ENCODE results near the gene PKD2.

PKD2 gene

DNA sequence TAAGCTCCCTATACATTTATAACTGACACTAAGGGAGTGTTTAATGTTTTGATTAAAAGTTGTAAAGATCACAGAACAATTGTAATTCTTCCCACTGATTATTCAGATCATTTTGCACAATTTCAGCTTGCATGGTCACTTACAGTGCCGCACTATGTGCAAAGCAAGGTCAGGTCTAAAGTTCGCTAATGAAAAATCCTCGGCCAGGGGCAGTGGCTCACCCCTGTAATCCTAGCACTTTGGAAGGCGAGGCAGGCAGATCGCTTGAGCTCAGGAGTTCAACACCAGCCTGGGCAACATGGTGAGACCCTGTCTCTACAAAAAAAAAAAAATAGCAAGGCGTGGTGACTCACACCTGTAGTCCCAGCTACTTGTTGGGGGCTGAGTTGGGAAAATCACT lies 57.0 kb downstream of the PKD2 start:
- no peak overlapping the region for H3K4me3 ChIP-seq (ENCODE audit: low read depth, low read length)
- TF ChIP-seq, protein P1, sequence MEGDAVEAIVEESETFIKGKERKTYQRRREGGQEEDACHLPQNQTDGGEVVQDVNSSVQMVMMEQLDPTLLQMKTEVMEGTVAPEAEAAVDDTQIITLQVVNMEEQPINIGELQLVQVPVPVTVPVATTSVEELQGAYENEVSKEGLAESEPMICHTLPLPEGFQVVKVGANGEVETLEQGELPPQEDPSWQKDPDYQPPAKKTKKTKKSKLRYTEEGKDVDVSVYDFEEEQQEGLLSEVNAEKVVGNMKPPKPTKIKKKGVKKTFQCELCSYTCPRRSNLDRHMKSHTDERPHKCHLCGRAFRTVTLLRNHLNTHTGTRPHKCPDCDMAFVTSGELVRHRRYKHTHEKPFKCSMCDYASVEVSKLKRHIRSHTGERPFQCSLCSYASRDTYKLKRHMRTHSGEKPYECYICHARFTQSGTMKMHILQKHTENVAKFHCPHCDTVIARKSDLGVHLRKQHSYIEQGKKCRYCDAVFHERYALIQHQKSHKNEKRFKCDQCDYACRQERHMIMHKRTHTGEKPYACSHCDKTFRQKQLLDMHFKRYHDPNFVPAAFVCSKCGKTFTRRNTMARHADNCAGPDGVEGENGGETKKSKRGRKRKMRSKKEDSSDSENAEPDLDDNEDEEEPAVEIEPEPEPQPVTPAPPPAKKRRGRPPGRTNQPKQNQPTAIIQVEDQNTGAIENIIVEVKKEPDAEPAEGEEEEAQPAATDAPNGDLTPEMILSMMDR (IDR thresholded peaks at IDR 0.05; ENCODE audit: low read depth, low read length) = no peak

DNA sequence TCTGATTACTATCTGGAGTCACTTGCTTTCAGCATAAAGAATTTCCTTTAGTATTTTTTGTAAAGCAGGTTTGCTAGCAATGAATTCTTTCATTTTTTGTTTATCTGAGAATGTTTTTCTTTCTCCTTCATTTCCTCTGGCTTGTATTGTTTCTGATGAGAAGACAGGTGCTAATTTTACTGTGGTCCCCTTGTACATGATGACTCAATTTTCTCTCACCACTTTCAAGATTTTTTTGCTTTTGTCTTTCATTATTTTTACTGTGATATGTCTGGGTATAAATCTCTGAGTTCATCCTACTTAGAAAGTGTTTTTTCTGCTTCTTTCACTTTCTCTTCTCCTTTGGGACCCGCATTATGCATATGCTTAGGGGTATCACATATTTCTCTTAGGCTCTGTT lies 62.6 kb downstream of the PKD2 start:
- TF ChIP-seq, protein P1 (IDR thresholded peaks at IDR 0.05; ENCODE audit: low read depth, low read length) = no peak

DNA sequence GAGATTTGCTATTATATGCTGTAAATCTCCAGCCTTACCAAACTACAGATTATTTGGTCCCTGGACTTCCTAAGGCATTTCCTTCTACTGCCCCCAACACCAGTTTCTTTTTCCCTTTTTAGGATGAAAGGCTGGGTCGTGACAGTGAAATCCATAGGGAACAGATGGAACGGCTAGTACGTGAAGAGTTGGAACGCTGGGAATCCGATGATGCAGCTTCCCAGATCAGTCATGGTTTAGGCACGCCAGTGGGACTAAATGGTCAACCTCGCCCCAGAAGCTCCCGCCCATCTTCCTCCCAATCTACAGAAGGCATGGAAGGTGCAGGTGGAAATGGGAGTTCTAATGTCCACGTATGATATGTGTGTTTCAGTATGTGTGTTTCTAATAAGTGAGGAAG lies 67.9 kb downstream of the PKD2 start:
- H3K4me3 ChIP-seq (ENCODE audit: low read depth, low read length) = no peak overlapping the region
- TF ChIP-seq, protein P1 (IDR thresholded peaks at IDR 0.05; ENCODE audit: low read depth, low read length) = no peak

More for the DNA sequence above, 62.6 kb downstream of the PKD2 start:
- no peak overlapping the region for H3K4me3 ChIP-seq (ENCODE audit: low read depth, low read length)

DNA sequence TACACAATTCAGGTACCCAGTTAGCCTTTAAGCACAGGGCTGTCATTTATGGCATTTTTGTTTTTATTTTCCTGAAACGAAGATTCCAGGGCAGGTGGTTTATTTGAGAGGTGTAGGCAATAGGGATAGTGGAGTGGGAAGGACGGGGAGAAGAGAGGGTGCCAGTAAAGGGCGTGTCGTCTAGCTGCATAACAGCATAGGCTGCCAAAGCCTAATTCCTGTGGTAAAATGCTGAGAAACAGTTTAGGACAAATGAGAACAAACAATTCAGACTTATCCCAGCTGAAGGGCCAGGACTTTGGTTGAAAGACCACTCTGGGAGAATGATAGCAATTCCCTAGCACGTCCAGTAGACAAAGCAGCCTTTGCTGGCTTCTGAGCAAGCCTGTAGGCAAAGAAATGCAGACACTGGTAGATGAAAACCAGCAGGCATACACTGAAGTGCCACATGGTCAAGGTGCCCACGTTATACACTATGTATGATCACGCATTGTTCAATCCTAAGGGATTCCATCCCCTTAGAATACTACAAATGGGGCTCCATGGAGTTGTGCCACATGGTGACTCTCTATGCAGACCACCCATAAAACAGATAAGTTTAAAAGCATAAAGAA lies 70.6 kb downstream of the PKD2 start:
- no peak overlapping the region for H3K4me3 ChIP-seq (ENCODE audit: low read depth, low read length)
- TF ChIP-seq, protein P1 (IDR thresholded peaks at IDR 0.05; ENCODE audit: low read depth, low read length) = no peak

DNA sequence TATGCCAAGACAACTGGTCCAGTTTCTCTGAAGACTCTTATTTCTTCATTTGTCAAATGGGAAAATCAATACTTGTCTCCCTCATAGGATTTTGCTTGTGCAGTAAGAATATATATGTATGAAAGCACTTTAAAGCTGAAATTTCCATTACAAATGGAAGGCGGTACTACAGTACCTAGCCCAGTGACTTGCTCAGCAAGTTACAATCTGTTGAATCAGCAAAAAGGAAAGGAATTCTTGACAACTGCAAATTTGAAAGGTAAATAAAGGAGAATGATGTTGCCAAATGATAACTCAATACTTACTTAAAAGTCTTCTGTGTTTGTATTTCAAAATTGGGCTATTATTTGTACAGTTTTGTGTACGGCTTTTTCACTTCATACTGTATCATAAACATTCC lies 71.1 kb downstream of the PKD2 start:
- TF ChIP-seq, protein P1 (IDR thresholded peaks at IDR 0.05; ENCODE audit: low read depth, low read length) = no peak
- no peak overlapping the region for H3K4me3 ChIP-seq (ENCODE audit: low read depth, low read length)

DNA sequence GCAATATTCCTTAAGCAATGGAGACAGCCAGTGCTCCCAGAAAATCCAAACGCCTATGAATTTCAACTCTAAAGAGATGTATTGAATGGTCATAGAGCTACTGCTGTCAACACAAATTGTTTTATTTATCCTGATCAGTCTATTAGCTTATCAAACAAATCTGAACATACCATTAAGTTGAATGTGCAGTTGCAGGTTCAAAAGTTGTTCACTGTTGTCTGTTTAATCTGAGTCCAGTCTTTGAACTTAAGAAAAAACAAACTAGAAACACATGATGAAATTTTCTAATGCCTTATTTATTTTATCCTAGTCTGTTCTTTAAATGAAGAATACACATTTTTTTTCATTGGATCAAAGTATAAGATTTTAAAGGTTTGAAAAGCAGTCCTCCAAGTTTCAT lies 73.2 kb downstream of the PKD2 start:
- TF ChIP-seq, protein P1 (IDR thresholded peaks at IDR 0.05; ENCODE audit: low read depth, low read length) = no peak
- H3K4me3 ChIP-seq (ENCODE audit: low read depth, low read length) = no peak overlapping the region

DNA sequence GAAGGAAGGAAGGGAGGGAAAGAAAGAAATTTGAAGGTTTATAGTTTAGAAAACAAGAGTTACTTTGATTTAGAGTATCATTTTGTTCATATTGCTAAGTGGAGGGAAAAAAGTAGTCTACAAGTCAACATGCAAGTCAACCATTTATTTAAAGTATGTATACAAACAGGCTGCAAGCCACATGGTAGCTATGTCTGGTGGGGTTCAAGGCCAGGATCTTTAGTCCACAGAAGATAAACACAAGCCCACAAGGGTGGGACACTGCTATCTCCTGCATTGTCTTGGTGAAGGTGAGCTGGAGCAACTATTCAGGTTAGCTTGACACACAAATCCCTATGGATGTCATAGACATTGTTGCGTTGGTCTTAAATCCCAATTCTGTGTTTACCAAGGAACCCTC lies 79.6 kb downstream of the PKD2 start:
- no peak overlapping the region for H3K4me3 ChIP-seq (ENCODE audit: low read depth, low read length)
- TF ChIP-seq, protein P1 (IDR thresholded peaks at IDR 0.05; ENCODE audit: low read depth, low read length) = no peak
